Measurements from ENCODE around the gene KHNYN.

GRCh38 chr14:24434036-24434435 lies 4.3 kb downstream of the KHNYN start:
- TF ChIP-seq CTCF (IDR thresholded peaks at IDR 0.05): no peak
- TF ChIP-seq ATF1 (CRISPR knock-in tag; IDR thresholded peaks at IDR 0.05): no peak
- no peak for TF ChIP-seq USF2 (CRISPR knock-in tag; IDR thresholded peaks at IDR 0.05)
- TF ChIP-seq MAX (CRISPR knock-in tag; IDR thresholded peaks at IDR 0.05): no peak
- no peak for TF ChIP-seq NR1H2 (CRISPR knock-in tag; IDR thresholded peaks at IDR 0.05)
- TF ChIP-seq, protein P1, sequence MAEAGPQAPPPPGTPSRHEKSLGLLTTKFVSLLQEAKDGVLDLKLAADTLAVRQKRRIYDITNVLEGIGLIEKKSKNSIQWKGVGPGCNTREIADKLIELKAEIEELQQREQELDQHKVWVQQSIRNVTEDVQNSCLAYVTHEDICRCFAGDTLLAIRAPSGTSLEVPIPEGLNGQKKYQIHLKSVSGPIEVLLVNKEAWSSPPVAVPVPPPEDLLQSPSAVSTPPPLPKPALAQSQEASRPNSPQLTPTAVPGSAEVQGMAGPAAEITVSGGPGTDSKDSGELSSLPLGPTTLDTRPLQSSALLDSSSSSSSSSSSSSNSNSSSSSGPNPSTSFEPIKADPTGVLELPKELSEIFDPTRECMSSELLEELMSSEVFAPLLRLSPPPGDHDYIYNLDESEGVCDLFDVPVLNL (CRISPR knock-in tag; IDR thresholded peaks at IDR 0.05; ENCODE audit: borderline replicate concordance, low read depth): no peak
- TF ChIP-seq CBFB (CRISPR knock-in tag; IDR thresholded peaks at IDR 0.05; ENCODE audit: low read depth): no peak
- TF ChIP-seq, protein P2, sequence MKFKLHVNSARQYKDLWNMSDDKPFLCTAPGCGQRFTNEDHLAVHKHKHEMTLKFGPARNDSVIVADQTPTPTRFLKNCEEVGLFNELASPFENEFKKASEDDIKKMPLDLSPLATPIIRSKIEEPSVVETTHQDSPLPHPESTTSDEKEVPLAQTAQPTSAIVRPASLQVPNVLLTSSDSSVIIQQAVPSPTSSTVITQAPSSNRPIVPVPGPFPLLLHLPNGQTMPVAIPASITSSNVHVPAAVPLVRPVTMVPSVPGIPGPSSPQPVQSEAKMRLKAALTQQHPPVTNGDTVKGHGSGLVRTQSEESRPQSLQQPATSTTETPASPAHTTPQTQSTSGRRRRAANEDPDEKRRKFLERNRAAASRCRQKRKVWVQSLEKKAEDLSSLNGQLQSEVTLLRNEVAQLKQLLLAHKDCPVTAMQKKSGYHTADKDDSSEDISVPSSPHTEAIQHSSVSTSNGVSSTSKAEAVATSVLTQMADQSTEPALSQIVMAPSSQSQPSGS (CRISPR knock-in tag; IDR thresholded peaks at IDR 0.05; ENCODE audit: borderline replicate concordance, low read depth): no peak
- no peak for TF ChIP-seq NR2C2 (CRISPR knock-in tag; IDR thresholded peaks at IDR 0.05)
- TF ChIP-seq MLX (CRISPR knock-in tag; IDR thresholded peaks at IDR 0.05): no peak
- no peak for TF ChIP-seq ZNF416 (CRISPR knock-in tag; IDR thresholded peaks at IDR 0.05)

Measured in WTC11 (cell line).